Measurements from ENCODE around the gene USP54.
"Not testable (repeated sequence)": the region's sequence is repeated elsewhere in the genome, so short reads cannot be mapped to it uniquely, and the experiment has no call there.

USP54 gene

DNA sequence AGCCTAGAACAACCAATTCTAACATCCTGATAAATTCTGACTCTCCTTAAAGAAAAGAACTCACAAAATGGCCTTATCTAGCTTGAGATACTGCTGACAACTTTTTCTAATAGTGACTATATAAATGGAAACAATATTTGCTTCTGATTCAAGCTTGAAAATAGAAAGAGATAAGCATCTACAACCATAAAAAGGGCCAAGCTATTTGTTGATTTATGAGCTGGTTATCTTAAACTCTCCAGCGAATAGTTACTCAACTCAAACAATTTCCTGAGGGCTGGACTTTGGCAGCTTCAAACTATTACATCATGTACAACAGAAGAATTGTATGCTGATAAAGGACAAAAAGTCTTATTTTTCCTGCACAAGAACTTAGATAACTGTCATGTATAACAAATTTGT lies 4.6 kb downstream of the USP54 start:
- peak; percentile 32 for DNase-seq (ENCODE audit: low spot score)

DNA sequence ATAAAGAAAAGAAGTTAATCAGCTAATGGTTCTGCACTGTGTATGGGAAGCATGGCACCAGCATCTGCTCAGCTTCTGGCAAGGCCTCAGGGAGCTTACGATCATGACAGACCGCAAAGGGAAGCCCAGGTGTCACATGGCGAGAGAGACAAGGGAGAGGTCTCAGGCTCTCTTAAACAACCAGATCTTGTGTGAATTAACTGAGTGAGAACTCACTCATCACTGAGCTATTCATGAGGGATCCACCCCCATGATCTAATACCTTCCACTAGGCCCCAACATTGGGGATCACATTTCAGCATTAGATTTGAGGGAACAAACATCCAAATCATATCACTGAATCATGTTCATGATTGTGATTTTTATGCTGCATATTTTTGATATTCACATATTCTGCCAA lies 5.8 kb downstream of the USP54 start:
- no peak for DNase-seq (ENCODE audit: low spot score)

DNA sequence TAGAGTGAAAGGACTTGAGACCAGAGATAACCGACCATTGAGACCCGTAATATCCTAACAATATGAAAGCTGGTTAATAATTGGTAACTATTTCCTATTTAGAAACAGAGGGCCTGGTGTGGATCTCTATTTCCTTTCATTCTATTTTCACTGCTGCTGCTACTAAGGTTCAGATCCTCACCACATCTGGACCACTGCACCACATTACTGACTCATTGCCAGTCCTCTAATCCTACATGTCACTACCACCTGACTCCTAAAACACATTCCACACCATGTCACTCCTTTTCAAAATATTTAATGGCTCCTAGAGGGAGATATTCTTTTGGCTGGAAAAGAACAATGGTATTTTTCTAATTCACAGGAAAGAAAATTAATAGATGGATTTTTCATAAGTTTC lies 6.4 kb downstream of the USP54 start:
- DNase-seq (ENCODE audit: low spot score), result no peak

DNA sequence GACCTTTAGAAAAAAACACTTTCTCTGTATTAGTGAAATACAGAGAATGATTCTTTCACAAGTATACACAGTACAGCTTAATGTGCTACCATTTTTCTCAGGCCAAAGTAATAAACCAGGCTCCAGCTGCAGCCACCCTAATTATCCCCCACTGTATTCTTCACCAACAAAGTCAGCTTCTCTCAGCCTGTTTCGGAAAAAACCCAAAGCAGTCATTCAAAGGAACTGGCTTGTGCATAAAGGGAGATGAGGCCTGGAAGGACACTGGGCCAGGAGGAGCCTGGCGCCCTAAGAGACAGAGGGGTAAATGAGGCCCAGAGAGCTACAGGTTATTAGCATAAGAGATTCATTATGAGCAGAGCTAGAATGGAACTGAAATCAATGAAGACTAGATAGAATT lies 9.2 kb downstream of the USP54 start:
- no peak for DNase-seq (ENCODE audit: low spot score)

DNA sequence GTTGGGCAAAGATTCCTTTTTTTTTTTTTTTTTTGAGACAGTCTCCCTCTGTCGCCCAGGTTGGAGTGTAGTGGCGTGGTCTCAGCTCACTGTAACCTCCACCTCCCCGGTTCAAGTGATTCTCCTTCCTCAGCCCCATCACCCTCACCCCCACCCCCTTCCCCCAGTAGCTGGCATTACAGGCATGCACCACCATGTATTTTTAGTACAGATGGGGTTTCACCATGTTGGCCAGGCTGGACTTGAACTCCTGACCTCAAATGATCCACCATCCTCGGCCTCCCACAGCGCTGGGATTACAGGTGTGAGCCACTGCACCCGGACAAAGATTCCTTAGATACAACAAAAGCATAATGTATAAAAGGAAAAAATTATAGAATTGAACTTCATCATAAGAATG lies 12.2 kb downstream of the USP54 start:
- not testable (repeated sequence) for DNase-seq (ENCODE audit: low spot score)

DNA sequence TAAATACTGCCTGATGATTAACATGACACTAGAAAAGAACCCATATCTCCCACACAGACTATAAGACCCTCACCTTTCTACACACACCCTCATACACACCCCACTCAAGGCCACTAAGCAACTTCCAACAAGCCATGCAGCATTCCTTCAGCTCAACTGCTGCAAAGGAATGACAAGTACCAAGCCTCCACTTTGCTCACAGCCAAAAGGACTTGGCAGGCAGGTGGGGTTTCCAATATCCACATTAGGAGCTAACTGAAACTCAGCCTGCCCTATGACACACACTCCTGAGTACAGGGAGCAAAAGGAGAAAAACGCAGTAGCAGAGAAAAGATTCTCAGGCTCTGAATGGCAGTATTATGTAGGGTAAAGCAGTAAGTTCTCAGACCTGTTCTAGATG lies 13.4 kb downstream of the USP54 start:
- no peak for DNase-seq (ENCODE audit: low spot score)

DNA sequence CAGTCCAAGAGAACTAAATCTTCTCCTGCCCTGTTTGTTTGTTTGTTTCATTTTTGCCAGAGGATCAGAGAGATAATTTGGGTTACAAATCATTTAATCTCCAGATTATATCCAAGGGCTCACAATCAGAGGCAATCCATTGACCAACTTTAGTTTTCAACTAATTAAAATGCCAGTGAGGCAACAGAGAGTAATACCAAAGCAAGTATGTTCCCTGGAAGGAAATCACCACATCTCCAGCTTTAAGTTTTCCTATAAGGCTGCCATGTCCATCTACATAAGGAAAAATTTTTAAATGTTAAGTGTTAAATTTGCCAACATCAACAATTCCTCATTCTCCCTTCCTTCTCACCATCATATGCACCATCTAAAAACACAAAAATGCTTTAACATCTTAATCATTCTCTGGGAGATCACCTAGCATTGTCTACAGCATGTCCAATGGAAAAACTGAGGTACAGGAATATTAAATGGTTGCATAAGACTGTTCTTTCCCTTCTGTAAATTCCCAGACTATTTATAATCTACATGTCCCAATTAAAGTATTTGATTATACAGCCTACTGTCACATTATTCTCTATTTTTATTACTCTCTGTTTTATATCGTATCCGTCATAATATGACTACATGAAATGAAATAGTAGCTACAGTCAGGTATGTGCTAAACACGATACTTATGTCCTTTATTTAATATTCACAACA lies 14.1 kb downstream of the USP54 start:
- no peak for DNase-seq (ENCODE audit: low spot score)

DNA sequence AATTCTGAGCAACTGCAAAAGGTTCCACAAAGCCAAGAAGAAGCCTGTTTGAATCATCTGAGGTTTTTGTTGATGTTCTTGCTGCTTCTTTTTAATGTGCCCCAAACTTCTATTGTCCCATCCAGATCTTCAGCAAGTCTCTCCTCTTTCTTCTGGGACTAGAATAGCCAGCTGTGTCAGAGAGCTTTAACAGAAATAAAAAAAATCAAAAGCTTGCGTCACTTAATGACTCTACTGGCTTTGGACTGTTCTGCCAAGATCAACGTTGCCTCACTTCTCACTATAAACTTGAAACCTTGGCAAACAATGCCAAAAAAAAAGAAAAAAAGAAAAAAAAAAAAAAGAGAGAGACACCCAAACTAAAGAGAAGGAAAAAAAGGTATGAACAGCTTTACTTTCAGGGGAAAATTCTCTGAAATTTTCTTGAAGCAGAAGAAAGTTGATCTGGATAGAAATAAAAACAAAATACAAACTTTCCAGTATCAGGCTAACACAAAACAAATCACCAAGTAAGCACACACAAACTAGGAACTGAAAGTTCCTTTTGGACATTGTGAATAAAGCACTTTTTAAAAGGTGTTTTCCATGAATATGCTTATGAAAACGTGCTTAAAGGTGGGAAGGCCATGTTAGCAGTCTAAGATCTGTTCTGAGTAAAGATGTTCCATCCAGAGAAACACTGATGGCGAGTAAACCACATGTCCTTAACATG lies 14.8 kb downstream of the USP54 start:
- no peak for DNase-seq (ENCODE audit: low spot score)

DNA sequence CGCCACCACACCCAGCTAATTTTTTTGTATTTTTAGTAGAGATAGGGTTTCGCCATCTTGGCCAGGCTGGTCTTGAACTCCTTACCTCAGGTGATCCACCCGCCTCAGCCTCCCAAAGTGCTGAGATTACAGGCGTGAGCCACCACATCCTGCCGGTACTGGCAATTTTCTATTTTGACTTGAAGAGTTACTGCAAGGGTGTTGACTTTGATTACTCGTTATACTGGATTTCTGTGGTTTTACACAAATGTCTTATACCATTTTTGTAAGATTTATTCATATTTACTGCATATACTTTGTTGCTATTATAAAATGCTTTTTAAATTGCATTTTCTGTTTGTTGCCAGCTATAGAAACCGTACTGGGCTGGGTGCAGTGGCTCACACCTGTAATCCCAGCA lies 24.1 kb downstream of the USP54 start:
- DNase-seq (ENCODE audit: low spot score), result not testable (repeated sequence)

DNA sequence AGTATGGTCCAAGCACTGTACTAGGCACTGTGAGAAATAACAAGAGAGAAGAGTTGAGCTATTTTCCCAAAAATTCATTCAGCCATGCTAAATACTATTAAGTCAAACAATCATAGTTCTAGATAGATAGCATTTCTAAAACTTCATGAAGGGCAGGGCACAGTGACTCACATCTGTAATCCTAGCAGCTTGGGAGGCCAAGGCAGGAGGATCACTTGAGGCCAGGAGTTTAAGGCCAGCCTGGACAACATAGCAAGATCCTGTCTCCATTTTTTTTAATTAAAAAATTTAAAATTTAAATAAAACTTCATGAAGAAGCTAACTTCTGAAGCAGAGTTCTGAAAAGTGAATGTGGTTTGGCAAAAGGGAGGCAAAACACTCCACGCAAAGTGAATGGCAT lies 29.9 kb downstream of the USP54 start:
- DNase-seq (ENCODE audit: low spot score), result no peak

DNA sequence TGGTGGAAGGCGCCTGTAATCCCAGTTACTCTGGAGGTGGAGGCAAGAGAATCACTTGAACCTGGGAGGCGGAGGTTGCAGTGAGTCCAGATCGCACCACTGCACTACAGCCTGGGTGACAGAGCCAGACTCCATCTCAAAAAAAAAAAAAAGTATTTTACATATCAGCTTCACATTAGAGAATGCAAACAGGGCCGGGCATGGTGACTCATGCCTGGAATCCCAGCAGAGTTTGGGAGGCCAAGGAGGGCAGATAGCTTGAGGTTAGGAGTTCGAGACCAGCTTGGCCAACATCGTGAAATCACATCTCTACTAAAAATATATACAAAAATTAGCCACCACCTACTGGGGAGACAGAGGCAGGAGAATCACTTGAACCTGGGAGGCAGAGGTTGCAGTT lies 31.6 kb downstream of the USP54 start:
- no peak for DNase-seq (ENCODE audit: low spot score)

DNA sequence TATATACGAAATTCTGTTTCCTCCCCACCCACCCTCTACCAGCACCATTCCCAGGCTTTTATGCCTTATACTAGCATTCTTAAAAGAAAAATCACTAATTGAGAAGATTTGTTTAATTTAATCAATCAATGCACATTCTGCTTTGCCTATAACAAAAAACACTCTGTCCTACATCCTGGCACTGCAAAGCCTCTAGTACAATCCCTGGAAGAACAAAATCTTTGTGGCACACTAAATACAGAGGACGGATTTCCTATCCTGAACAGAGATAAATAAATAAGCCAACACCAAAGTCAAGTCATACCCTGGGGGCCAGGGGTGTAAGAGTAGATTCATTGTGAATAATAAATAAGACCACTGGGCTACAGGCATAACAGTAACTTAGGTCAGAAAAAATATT lies 34.3 kb downstream of the USP54 start:
- no peak for DNase-seq (ENCODE audit: low spot score)

DNA sequence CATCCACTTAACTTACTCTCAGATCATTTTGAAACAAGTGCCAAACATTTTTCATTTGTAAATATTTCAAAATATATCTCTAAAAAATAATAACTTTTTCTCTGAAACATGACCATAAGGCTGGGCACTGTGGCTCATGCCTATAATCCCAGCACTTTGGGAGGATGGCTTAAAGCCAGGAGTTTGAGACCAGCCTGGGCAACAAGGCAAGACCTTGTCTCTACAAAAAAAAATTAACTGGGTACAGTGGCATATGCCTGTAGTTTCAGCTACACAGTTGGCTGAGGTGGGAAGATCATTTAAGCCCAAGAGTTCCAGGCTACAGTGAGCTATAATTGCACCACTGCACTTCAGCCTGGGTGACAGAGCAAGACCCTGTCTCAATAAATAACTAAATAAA lies 36.4 kb downstream of the USP54 start:
- DNase-seq (ENCODE audit: low spot score), result no peak

DNA sequence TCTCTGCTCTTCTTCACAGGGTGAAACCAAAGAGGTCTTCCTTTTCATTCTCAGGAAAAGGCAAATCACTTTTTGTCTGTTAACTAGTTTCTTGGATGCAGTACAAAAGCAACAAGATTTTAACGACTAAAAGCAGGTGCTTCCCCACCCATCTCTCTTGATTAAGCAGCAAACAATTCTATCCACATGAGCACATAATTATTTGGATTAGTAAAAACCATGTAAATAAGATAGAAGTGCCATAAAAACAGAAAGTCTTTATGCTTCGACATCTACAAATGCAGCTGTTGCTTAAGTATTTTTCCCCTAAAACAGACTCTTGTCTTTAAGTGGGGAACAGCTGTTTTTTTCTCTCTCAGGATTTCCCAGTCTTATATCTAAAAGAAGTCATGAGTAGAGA lies 37.4 kb downstream of the USP54 start:
- no peak for DNase-seq (ENCODE audit: low spot score)

DNA sequence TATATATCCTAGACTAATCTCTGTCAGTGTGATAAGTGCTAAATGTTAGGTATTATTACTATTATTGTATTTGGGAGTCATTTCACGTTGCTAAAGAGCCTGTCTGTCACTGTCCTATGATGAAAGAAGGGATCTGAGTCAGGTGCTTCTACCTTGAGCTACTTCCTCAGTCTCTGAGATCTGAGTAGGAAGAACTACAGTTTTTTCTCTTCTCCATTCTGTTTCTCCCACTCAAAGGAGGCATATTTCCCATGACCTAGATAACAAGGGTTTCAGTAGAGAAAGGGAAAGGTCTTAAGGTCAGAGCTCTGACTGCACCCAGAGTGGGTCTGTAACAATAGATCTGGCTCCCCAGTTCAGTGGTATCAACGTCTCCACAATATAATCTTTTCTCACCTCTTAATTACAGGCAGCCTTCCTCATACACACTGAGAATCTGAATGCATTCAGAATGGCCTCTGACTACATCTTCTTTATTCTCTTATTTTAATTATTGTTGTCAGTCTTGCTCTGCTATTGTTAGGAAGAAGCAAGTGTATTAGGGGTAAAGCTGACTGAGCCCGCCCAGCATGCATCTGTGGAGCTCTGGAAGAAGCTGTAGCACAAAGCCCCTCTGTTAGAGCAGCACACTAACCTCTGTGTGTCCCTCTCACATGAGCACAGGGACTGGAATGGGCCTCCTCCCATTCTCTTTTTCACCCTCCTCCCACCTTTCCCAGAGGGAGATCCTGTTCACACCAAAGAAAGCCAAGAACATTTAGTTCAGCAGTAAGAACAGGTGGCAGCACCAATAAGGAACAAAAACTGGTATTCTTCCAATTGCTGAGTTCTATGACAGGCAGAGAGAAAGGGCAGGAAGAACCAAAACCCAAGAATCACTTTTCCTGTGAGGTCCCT lies 38.1 kb downstream of the USP54 start:
- DNase-seq (ENCODE audit: low spot score), result no peak

DNA sequence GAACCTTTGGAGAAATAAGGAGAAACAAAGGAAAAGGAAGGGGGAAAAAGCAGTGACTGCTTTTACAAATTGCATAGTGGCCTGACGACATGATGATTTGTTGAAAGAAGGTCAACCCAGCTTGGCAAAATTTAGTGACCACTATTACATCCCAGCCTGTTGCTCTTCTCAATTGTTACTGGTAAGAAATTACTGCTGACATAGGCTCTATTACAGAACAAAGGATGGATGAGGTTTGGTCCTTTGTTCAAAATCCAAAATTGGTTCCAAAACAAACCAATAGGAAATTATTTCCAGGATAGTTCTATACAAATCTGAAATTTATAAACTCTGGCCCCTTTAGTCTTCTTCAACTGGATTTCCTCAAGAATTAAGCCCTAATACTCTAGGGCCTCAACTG lies 39.6 kb downstream of the USP54 start:
- DNase-seq (ENCODE audit: low spot score), result no peak

DNA sequence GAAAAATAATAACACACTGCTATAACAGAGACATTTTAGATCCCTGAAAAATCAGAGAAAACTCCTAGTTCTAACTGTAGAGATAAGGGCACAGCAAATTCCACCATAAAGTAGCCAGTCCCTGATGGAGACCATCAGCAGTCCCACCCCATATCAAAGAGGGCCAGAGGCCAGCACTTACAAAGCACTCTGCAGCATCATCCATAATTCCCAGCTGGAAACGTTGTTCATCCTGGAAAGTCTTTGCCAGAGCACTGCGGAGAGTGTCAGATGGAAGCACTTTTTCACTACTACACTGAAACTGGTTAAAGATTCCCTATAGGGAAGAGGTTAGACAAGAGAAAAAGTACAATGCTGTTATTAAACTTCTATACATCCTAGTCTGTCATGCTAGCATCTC lies 45.8 kb downstream of the USP54 start:
- no peak for DNase-seq (ENCODE audit: low spot score)

DNA sequence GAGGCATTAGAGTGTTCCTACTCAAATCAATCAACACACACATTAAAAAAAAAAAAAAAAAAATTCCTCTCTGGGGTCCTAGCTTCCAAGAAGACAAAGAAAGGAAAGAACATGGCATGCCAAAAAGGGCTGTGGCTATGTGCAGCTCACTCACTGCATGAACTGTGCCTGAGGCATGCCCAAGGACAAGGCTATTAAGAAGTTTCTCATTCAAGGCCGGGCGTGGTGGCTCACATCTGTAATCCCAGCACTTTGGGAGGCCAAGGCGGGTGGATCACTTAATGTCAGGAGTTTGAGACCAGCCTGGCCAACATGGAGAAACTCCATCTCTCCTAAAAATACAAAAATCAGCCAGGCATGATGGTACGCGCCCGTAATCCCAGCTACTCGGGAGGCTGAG lies 53.4 kb downstream of the USP54 start:
- no peak for DNase-seq (ENCODE audit: low spot score)

DNA sequence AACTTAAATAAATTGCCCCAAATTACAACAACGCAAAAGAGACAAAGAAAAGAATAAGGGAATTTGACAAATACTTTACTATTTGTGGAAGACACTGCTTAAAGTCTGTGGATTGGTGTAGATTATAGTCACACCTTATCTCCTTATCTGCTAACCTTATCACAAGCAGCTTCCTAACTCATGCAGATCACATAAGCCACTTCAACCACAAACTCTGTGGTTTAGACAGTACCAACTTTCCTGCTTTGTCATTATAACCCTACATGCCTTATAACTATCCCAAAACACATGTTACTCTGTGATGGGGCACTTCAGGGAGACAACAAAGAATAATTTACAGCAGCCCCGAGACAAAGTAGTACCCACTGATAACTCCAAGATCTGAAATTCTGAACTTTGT lies 53.9 kb downstream of the USP54 start:
- no peak for DNase-seq (ENCODE audit: low spot score)

DNA sequence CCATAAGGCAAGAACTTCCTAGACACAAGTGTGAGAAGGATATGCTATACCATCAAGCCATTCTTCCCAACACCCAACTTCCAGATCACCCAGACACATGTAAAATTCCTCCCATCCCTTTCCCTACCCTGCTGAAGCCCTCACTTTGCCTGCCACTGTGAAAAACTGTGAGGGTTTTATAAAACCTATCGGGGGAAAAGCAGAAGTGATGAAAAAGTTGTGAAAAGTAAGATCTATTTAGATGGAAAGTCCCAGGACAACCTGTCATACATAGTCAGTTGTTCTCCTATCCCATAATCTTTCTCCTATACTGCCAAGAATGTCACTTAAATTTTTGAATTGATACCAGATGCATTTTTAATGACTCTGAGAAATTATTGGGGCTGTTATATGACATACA lies 56.3 kb downstream of the USP54 start:
- no peak for DNase-seq (ENCODE audit: low spot score)

DNA sequence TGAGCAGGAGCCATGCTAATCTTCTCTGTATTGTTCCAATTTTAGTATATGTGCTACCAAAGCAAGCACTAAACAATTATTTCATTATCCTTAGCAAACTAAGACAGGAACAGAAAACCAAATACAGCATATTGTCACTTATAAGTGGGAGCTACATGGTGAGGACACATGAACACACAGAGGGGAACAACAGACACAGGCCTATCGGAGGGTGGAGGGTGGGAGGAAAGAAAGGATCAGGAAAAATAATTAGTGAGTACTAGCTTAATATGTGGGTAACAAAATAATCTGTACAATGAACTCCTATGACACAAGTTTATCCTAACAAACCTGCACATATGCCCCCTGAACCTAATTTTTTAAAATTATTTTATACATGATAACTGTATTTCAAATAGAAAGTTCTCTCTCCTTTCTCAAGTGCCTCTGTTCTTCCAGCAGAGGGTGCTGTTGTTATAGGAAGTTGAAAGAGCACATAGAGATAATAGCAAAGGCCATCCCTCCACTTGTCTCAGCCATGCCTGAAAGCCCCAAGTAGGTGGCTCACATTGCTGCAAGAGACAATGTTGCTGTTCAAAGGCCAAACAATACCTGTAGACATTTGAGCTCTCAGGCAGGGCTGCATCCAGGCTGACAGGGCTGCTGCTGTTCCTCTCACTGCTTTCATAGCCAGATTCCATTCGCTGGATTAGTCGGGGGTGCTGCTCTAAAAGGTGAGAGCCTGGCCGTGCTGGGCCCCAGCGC lies 61.9 kb downstream of the USP54 start:
- DNase-seq (ENCODE audit: low spot score), result peak; percentile 85

DNA sequence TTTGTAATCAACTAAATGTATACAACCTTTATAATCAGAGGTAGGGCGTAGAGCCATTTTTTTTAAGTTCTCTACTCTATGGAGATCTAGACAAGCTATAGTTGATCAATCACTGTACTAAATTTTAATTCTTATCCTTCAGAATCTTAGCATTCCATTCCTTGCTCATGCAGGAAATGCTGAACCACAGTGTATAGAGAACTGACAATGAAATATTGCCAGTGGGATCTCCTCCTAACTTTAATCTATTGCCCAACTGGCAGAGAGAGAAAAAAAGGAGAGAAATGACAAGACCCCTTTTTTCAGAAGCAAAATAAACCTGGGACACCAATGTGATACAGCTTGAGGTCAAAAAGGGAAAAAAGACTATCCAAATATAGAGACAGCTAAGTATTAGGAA lies 68.9 kb downstream of the USP54 start:
- DNase-seq (ENCODE audit: low spot score), result no peak

Measured in kidney capillary endothelial cell (primary cell).